ENCODE data around the gene LRRC74B.

DNA sequence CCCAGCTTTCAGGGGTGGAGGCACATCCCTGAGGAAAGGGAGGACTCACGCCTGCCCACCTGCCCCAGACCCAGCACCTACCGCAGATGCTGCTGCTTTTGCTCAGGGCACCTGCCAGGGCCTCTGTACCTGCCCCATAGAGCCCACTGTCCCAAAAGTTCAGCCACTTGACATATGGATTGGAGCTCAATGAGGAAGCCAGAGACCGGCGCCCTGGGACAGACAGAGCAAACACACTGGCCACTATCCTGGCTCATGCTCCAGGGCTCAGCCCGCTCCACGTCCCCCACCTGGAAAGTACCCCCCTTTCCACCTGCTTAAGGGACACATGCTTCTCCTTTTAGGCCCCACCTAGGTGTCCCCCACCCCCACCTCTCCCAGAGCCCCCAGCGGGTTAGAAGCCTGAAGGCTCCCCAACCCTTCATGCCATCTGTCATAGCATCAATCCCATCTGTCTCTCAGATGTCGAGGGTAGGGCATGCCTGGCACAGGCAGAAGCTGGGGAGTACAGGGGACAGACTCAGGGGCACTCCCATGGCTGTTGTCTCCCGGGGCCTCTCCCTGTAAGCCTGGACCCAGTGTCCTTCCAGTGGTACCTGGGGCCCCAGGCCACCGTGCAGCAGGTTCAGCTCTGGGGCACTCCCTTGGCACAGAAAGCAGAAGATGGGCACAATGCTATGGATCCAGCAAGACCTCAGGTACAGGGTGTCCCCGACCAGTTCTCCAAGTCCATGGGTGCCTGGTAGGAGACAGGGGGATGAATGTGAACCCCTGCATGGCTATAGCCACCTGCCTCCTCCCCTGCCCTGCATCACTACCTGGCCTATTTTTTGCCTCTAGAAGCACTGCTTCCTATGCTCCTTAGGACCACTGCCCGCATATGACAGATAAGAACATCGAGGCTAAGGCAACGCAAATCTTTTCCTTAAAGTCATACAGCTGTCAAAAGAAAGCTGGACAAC, 33.0 kb upstream of the LRRC74B start:
- TF ChIP-seq CTCF (IDR thresholded peaks at IDR 0.05) (no peak), POLR2A (IDR thresholded peaks at IDR 0.05) (no peak)
